ENCODE measurements around the gene DCK. TPM values are rescaled to one million over a fixed set of nuclear protein-coding genes. Genes with fewer than 3 reads are reported as not detected.
"Not testable (repeated sequence)": the region's sequence is repeated elsewhere in the genome, so short reads cannot be mapped to it uniquely, and the experiment has no call there.

DCK gene
- polyA plus RNA-seq, 1 donor from 2014 or later, result 112 TPM

DNA sequence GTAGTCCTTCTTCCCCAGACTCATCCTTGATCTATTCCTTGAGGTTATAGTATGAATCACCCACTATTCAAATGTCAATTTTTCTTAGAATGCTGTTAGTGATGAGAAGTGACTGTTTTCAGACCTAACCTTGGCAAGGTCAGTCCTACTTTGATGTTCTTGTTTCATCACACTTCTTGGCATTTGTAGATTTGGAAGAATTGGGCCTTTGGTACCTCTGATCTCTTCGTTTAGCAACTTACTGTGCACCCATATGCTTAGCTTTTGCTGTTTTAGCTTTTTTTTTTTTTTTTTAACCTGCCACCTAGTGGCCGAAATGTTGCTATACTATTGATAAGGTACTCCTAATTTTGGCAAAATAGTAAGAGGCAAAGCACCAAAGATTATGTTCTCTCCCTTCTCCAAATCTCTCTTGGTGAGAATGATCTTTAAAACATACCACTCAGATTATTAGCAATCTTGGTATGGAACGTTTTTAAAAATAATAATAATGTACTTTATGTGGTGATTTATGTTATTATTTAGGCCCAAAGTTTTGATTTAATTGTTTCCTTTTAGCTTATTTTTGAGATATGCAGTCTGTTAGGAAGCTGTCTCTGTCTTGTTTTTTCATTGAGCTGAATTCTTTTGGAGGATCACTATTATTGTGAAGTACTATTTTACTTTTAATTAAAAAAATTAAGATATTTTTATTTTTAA lies 16.6 kb downstream of the DCK start:
- Mint-ChIP-seq H3K4me1 (peaks cover 30 to 43% (median 37%) of the 10 kb centered on the region in 3 donors), H3K9me3 (no peaks in the 10 kb centered on the region), H3K36me3 (peaks cover 4% of the 10 kb centered on the region), H3K4me3 (peak overlapping the region in 3 of 4 donors; percentile 1 to 54 (median 18)), H3K27ac (peak overlapping the region in 2 of 3 donors; percentile 78 to 80), H3K27me3 (no peaks in the 10 kb centered on the region)

DNA sequence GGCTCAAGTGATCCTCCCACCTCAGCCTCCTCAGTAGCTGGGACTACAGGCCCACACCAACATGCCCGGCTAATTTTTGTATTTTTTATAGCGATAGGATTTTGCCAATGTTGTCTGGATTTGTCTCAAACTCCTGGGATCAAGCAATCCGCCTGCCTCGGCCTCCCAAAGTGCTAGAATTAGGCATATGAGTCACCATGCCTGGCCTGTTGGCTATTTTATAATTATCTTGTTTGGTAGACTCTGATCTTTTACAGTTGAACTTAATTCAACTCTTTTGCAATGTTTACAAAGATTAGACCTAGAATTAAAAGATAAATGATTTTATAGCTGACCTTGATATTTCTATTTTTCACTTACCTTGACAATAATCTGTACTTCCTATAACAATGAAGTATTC lies 18.0 kb downstream of the DCK start:
- no peaks in the 10 kb centered on the region for H3K9me3 Mint-ChIP-seq
- H3K4me3 Mint-ChIP-seq, result no peak overlapping the region
- peaks cover 24 to 42% (median 30%) of the 10 kb centered on the region in 3 donors for H3K4me1 Mint-ChIP-seq
- H3K27ac Mint-ChIP-seq, result peak overlapping the region in 1 of 3 donors; percentile 47
- peaks cover 4% of the 10 kb centered on the region for H3K36me3 Mint-ChIP-seq
- H3K27me3 Mint-ChIP-seq, result no peaks in the 10 kb centered on the region

DNA sequence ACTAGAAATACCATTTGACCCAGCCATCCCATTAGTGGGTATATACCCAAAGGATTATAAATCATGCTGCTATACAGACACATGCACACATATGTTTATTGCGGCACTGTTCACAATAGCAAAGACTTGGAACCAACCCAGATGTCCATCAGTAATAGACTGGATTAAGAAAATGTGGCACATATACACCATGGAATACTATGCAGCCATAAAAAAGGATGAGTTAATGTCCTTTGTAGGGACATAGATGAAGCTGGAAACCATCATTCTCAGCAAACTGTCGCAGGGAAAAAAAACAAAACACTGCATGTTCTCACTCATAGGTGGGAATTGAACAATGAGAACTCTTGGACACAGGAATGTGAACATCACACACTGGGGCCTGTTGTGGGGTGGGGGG lies 23.9 kb downstream of the DCK start:
- H3K4me1 Mint-ChIP-seq, result peaks cover 3 to 17% (median 5%) of the 10 kb centered on the region in 3 donors
- H3K4me3 Mint-ChIP-seq, H3K27me3 Mint-ChIP-seq, H3K36me3 Mint-ChIP-seq, H3K9me3 Mint-ChIP-seq, H3K27ac Mint-ChIP-seq: not testable (repeated sequence)

DNA sequence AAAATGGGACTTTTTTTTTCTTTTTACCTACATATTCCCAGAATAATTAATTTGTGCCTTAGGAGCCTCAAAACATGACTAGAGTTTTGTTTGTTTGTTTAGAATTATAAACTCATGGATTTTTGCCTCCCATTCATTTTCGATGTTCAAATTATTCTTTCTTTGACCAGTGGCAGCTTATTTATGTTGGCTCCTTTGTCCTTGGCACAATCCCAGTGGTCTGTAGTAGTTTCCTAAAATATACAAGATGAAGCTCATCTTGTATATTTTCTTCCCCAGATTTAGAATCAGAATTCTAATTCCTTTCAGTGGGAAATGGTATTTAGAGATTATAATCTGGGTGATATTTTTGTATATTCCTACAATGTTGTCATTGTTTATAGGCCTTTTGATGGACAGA lies 27.2 kb downstream of the DCK start:
- no peak overlapping the region for H3K4me3 Mint-ChIP-seq
- peaks cover 3 to 10% (median 6%) of the 10 kb centered on the region in 3 donors for H3K4me1 Mint-ChIP-seq
- no peaks in the 10 kb centered on the region for H3K27me3 Mint-ChIP-seq
- H3K9me3 Mint-ChIP-seq, result no peaks in the 10 kb centered on the region
- H3K27ac Mint-ChIP-seq, result no peak overlapping the region
- peaks cover under 1% of the 10 kb centered on the region for H3K36me3 Mint-ChIP-seq

DNA sequence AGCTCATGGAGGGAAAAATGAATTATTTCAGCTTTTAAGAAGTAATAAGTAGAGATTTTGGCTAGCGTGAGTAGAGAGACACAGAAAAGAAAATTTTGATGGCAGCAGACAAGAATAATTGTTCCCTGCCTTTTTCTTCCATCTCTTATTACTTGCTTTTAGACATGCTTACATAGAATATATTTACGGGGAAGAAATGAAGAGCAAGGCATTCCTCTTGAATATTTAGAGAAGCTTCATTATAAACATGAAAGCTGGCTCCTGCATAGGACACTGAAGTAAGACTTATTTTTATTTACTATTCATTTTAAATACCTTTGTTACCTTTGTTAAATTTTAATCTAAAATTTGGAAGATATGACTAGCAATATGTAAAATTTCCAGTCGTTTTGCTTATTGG lies 32.2 kb downstream of the DCK start:
- Mint-ChIP-seq H3K4me1 (peaks cover 3 to 6% (median 4%) of the 10 kb centered on the region in 3 donors), H3K27ac (peak overlapping the region in 1 of 3 donors; percentile 31), H3K36me3 (peaks cover 6% of the 10 kb centered on the region)

DNA sequence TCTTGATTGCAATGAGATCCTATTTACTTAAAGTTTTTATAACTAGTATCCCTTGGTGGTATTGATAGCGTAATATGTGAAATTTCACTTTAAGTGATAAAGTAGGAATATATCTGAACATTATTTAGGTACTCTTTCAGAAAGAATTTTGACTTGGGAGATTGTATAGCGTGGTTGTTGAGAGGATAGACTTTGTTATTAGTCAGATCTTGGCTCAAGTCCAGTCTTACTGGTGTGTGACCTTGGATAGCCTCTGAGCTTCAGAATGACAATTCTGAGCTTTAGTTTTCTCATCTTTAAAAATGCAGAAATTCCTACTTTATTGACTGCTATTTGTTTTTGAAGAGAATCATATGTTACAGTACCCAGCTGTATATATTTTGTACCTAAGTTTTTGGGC lies 32.6 kb downstream of the DCK start:
- no peaks in the 10 kb centered on the region for H3K27me3 Mint-ChIP-seq
- no peaks in the 10 kb centered on the region for H3K9me3 Mint-ChIP-seq
- peaks cover 3 to 6% (median 4%) of the 10 kb centered on the region in 3 donors for H3K4me1 Mint-ChIP-seq
- H3K27ac Mint-ChIP-seq, result no peak overlapping the region
- no peak overlapping the region for H3K4me3 Mint-ChIP-seq
- peaks cover 6% of the 10 kb centered on the region for H3K36me3 Mint-ChIP-seq

More for the DNA sequence above, 32.2 kb downstream of the DCK start:
- no peak overlapping the region for H3K4me3 Mint-ChIP-seq
- H3K27me3 Mint-ChIP-seq, result no peaks in the 10 kb centered on the region
- H3K9me3 Mint-ChIP-seq, result no peaks in the 10 kb centered on the region

DNA sequence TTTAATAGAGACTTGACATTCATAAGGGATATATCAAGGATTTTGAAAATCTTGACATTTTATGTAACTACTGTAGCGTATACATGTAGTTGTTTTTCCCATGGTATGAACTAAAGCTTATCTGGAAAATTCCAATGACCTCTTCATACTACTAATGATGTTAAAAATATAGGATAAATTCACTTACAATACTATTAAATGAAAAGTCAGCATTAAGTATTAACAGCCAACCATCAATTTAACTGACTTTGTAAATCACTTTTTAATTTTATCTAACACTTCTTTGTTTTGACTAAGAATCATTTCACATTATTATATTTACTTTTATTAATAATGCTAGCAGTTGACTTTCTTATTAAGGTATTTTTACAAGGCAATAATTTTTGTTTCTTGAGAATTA lies 34.2 kb downstream of the DCK start:
- Mint-ChIP-seq H3K27ac (no peak overlapping the region), H3K36me3 (peaks cover 13% of the 10 kb centered on the region), H3K9me3 (no peaks in the 10 kb centered on the region), H3K27me3 (no peaks in the 10 kb centered on the region), H3K4me3 (no peak overlapping the region), H3K4me1 (peaks cover 0 to 3% (median 2%) of the 10 kb centered on the region in 3 donors)

DNA sequence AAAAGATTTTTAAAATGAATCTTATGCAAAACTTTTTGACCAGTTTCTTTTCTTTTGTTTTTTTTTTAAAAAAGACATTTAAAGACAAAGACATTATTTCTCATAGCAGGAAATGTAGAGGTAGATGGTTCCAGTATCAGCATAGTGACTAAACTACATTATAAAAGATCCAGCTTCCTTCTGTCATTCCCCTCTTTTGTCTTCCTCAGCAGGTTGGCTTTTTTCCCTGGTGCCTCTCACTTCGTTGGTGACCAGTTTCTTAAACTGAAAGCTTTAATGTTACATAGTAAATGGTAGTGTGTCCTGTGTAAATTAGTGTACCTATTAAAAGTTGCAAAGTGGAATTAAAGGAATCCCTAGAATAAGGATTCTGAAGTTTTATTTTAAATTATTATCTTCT lies 36.1 kb downstream of the DCK start:
- Mint-ChIP-seq H3K9me3 (no peaks in the 10 kb centered on the region), H3K36me3 (peaks cover 13% of the 10 kb centered on the region), H3K4me1 (peaks cover 0 to 2% (median 0%) of the 10 kb centered on the region in 3 donors), H3K27me3 (no peaks in the 10 kb centered on the region), H3K27ac (no peak overlapping the region), H3K4me3 (no peak overlapping the region)

DNA sequence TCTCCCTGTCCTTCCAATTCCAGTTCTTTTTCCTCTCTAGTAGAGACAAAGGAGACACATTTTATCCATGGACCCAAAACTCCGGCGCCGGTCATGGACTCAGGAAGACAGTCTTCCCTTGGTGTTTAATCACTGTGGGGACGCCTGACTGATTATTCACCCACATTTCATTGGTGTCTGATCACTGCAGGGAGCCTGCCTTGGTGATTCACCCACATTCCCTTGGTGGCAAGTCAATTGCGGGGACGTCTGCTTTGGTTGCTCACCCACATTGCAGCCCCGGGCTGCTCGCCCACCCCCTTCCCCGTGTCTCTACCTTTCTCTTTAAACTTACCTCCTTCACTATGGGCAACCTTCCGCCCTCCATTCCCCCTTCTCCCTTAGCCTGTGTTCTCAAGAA lies 38.7 kb downstream of the DCK start:
- not testable (repeated sequence) for H3K4me3 Mint-ChIP-seq, H3K27ac Mint-ChIP-seq, H3K4me1 Mint-ChIP-seq, H3K27me3 Mint-ChIP-seq, H3K9me3 Mint-ChIP-seq, H3K36me3 Mint-ChIP-seq

DNA sequence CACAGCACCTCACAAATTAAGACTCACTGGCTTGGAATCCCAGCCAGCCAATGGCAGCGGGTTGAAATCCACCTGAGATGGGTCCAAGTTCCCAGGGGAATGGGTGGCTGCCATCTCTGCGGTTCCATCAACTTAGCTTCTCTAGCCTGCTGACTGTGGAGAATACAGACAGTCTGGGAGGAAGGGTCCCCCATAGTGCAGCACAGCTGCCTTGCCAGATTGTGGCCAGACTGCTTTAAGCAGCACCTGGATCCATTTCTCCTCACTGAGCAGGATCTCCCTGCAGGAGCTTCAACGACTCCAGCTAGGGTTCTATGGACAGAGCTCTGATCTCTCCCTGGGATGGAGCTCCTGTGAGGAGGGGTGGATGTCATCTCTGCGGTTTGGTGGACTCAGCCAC lies 51.8 kb downstream of the DCK start:
- Mint-ChIP-seq H3K9me3 (peaks cover 5 to 8% (median 7%) of the 10 kb centered on the region in 3 donors), H3K36me3 (peaks cover 20% of the 10 kb centered on the region), H3K4me3 (no peak overlapping the region), H3K27me3 (no peaks in the 10 kb centered on the region), H3K27ac (no peak overlapping the region), H3K4me1 (peaks cover 0 to 2% (median 1%) of the 10 kb centered on the region in 3 donors)

DNA sequence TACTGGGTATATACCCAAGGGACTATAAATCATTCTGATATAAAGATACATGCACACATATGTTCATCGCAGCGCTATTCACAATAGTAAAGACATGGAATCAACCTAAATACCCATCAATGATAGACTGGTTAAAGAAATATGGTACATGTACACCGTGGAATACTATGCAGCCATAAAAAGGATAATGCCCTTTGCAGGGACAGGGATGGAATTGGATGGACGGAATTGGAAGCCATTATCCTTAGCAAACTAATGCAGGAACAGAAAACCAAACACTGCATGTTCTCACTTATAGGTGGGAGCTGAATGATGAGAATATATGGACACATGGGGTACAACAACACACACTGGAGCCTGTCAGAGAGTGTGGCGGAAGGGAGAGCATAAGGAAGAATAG lies 55.9 kb downstream of the DCK start:
- no peaks in the 10 kb centered on the region for H3K4me1 Mint-ChIP-seq
- no peak overlapping the region for H3K4me3 Mint-ChIP-seq
- no peak overlapping the region for H3K27ac Mint-ChIP-seq
- H3K27me3 Mint-ChIP-seq, result no peaks in the 10 kb centered on the region
- H3K9me3 Mint-ChIP-seq, result peaks cover 4 to 5% (median 5%) of the 10 kb centered on the region in 3 donors
- peaks cover 4% of the 10 kb centered on the region for H3K36me3 Mint-ChIP-seq

DNA sequence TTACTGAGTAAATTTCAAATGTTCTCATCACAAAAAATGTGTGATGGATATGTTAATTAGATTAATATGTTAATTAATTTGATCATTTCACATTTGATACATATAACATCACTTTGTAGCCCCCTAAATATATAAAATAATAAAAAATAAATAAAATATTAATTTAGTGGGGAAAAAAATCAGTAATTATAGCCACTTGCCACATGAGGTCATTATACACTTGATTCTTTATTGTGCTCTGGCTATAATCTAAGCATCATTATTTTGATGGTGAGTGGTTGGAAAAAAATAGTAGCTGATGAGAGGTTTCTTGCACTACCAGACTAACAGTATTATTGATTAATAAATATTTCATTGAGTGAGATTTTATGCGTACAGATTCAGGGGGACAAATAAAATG lies 57.4 kb downstream of the DCK start:
- Mint-ChIP-seq H3K27me3 (no peaks in the 10 kb centered on the region), H3K4me1 (no peaks in the 10 kb centered on the region), H3K4me3 (no peak overlapping the region), H3K9me3 (peaks cover 3 to 5% (median 4%) of the 10 kb centered on the region in 3 donors), H3K27ac (no peak overlapping the region), H3K36me3 (peaks cover 4% of the 10 kb centered on the region)

DNA sequence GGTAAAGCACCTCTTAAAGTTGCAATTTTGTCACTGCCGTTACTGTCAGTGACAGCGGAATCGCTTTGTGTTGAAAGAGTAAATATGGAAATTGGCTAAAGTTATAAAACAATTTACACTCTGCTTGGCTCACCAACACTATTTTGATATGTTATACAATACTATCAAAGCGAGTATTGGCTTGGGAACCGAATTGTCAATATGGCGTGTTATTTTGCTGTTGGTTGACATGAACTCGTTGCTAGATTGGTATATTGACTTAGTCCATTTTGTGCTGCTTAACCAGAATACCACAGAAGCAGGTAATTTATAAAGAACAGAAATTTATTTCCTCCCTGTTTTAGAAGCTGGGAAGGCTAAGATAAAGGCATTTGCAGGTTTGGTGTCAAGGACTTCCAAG lies 58.6 kb downstream of the DCK start:
- peaks cover 4% of the 10 kb centered on the region for H3K36me3 Mint-ChIP-seq
- no peaks in the 10 kb centered on the region for H3K27me3 Mint-ChIP-seq
- H3K27ac Mint-ChIP-seq, result no peak overlapping the region
- peaks cover 3 to 5% (median 4%) of the 10 kb centered on the region in 3 donors for H3K9me3 Mint-ChIP-seq
- H3K4me3 Mint-ChIP-seq, result no peak overlapping the region
- no peaks in the 10 kb centered on the region for H3K4me1 Mint-ChIP-seq

DNA sequence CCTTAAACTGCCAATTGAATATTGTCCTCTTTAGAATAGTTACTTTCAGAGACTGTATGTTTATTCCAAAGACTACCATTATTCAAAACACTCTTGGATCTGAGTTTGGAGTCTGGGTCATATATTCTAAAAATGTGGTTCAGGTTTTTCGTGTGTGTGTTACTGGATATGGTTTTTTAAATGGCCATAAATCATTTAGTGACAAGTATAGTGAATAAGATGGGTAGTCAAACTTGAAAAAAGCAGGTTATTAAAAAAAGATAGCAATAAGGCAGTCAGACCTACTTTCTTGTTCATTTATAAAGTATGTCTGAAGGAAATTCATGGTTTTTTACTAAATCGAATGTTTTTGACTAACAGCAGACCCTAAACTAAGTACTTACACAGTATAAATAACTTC lies 59.3 kb downstream of the DCK start:
- H3K4me1 Mint-ChIP-seq, result no peaks in the 10 kb centered on the region
- H3K36me3 Mint-ChIP-seq, result peaks cover 4% of the 10 kb centered on the region
- no peaks in the 10 kb centered on the region for H3K27me3 Mint-ChIP-seq
- no peak overlapping the region for H3K4me3 Mint-ChIP-seq
- H3K27ac Mint-ChIP-seq, result no peak overlapping the region
- peaks cover 3 to 5% (median 4%) of the 10 kb centered on the region in 3 donors for H3K9me3 Mint-ChIP-seq

DNA sequence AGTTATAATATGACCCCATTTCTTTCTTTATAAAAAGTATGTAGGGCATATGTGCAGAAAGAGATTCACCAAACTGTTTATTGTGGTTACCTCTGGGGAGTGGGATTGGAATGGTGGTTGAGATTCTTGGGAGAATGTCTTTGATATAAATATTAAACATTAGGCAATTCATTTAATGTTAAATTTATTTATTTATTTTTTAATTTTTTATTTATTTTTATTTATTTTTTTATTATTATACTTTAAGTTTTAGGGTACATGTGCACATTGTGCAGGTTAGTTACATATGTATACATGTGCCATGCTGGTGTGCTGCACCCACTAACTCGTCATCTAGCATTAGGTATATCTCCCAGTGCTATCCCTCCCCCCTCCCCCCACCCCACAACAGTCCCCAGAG lies 60.2 kb downstream of the DCK start:
- not testable (repeated sequence) for H3K36me3 Mint-ChIP-seq, H3K4me1 Mint-ChIP-seq, H3K27ac Mint-ChIP-seq, H3K27me3 Mint-ChIP-seq, H3K4me3 Mint-ChIP-seq, H3K9me3 Mint-ChIP-seq

DNA sequence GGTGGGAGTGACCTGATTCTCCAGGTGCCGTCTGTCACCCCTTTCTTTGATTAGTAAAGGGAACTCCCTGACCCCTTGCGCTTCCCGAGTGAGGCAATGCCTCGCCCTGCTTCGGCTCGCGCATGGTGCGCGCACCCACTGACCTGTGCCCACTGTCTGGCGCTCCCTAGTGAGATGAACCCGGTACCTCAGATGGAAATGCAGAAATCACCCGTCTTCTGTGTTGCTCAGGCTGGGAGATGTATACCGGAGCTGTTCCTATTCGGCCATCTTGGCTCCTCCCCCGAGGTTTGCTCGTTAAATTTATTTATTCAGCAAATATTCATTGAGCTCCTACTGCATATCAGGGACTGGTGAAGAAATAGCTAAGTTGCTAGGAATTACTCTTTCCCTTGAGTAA lies 66.1 kb downstream of the DCK start:
- H3K4me1 Mint-ChIP-seq, H3K9me3 Mint-ChIP-seq, H3K27me3 Mint-ChIP-seq, H3K4me3 Mint-ChIP-seq, H3K27ac Mint-ChIP-seq, H3K36me3 Mint-ChIP-seq: not testable (repeated sequence)
